Tibial nerve (tissue), 4 donors: Measurements from ENCODE around the gene S100A7A. TPM values are rescaled to one million over a fixed set of nuclear protein-coding genes. Genes with fewer than 3 reads are reported as not detected.
A peak's percentile ranks its signal among the peaks of the same experiment; 100 is the strongest.

ENCODE experiments used
- DNase-seq, 2 donors: peaks; one replicate each; pipeline ENCODE4 v3.0.0-alpha.2; 2019; ENCODE audit warnings: low spot score in 2 of 2
- H3K27ac ChIP-seq, 4 donors: fragments of 200-600 bp; sonication (generic) in 3 of 4; one replicate each; pipeline ENCODE4 v1.5.1; 2017 to 2019; ENCODE audit warnings: mild to moderate bottlenecking in 1 of 4
- H3K27me3 ChIP-seq, 2 donors: fragments of 200-600 bp; sonication (generic) in 1 of 2; one replicate each; pipeline versions ENCODE4 v1.5.1 to v1.6.0; 2017 to 2019
- H3K36me3 ChIP-seq, 3 donors: fragments of 200-600 bp; sonication (generic); one replicate each; pipeline ENCODE4 v1.5.1; 2018 to 2019
- H3K4me1 ChIP-seq, 4 donors: fragments of 200-600 bp; sonication (generic) in 3 of 4; one replicate each; pipeline ENCODE4 v1.5.1; 2017 to 2019
- H3K4me3 ChIP-seq, 4 donors: fragments of 200-600 bp; sonication (generic) in 3 of 4; one replicate each; pipeline ENCODE4 v1.5.1; 2017 to 2019; ENCODE audit warnings: mild to moderate bottlenecking in 1 of 4, moderate library complexity in 1 of 4
- H3K9me3 ChIP-seq, 4 donors: fragments of 200-600 bp; sonication (generic) in 3 of 4; one replicate each; pipeline ENCODE4 v1.5.1; 2017 to 2019
- CTCF ChIP-seq, 5 experiments: fragments of 200-600 bp in 3 of 5; fragments of 450-650 bp in 2 of 5; sonication (generic) in 3 of 5; IDR thresholded peaks; one replicate each; pipeline ENCODE4 v1.5.1; 2016 to 2019; ENCODE audit warnings: antibody characterized with exemption in 5 of 5, mild to moderate bottlenecking in 3 of 5, moderate library complexity in 2 of 5
- EP300 ChIP-seq, 2 donors: sonication (generic); formaldehyde crosslinking; IDR thresholded peaks; one replicate each; pipeline ENCODE4 v1.6.1; 2017; ENCODE audit warnings: antibody characterized with exemption in 2 of 2, mild to moderate bottlenecking in 1 of 2
- POLR2A ChIP-seq, 2 donors: fragments of 450-650 bp; IDR thresholded peaks; one replicate each; pipeline ENCODE4 v1.6.1; 2017; ENCODE audit warnings: antibody characterized with exemption in 2 of 2, mild to moderate bottlenecking in 2 of 2, moderate library complexity in 2 of 2
- WGBS, 2 donors: methylation state at CpG; one replicate each; pipeline ENCODE4 v1.1.5; 2018; 5-methylcytosine and 5-hydroxymethylcytosine counted together
- small RNA-seq: library from RNA; depleted of rRNA; stranded (forward); fragments of <200 nt; gene quantifications from one replicate; pipeline ENCODE3, GENCODE V24; 2016
- total RNA-seq, 4 donors: library from RNA; depleted of rRNA; stranded (reverse); fragments of >200 nt; gene quantifications; one replicate each; pipeline ENCODE4 v1.1.0, GENCODE V29; 2016

S100A7A gene
- total RNA-seq, 4 donors from 2014 or later, result not detected

GRCh38 chr1:153465811-153466636, 49.7 kb downstream of the S100A7A start:
- TF ChIP-seq POLR2A (IDR thresholded peaks at IDR 0.05), result no peak
- TF ChIP-seq CTCF (IDR thresholded peaks at IDR 0.05), result peak; percentile 70 to 81 (median 76)
- peak; percentile 19 to 26 for DNase-seq
- no peak overlapping the region for H3K27ac ChIP-seq
- 17 to 23% methylated on average over 23 of the region's 23 CpGs for WGBS, 2 donors
- no peak overlapping the region for H3K4me3 ChIP-seq
- no peaks in the 10 kb centered on the region for H3K36me3 ChIP-seq
- H3K4me1 ChIP-seq, result peaks cover 0 to 10% (median 2%) of the 10 kb centered on the region in 4 donors
- no peaks in the 10 kb centered on the region for H3K27me3 ChIP-seq
- peaks cover 0 to 3% (median 0%) of the 10 kb centered on the region in 4 donors for H3K9me3 ChIP-seq

GRCh38 chr1:153466908-153467307, 50.6 kb downstream of the S100A7A start:
- Histone ChIP-seq H3K27me3 (no peaks in the 10 kb centered on the region), H3K36me3 (no peaks in the 10 kb centered on the region), H3K4me1 (peaks cover 0 to 10% (median 2%) of the 10 kb centered on the region in 4 donors), H3K4me3 (no peak overlapping the region), H3K27ac (no peak overlapping the region), H3K9me3 (peaks cover 0 to 11% (median under 1%) of the 10 kb centered on the region in 4 donors)
- no peak for DNase-seq
- no peak for TF ChIP-seq EP300 (IDR thresholded peaks at IDR 0.05)
- TF ChIP-seq POLR2A (IDR thresholded peaks at IDR 0.05), result no peak
- no peak for TF ChIP-seq CTCF (IDR thresholded peaks at IDR 0.05)
- WGBS, 2 donors, result 44 to 57% methylated on average over 5 of the region's 5 CpGs

GRCh38 chr1:153470707-153471106, 54.4 kb downstream of the S100A7A start:
- no peak for TF ChIP-seq CTCF (IDR thresholded peaks at IDR 0.05)
- TF ChIP-seq EP300 (IDR thresholded peaks at IDR 0.05), result no peak
- TF ChIP-seq POLR2A (IDR thresholded peaks at IDR 0.05), result no peak
- no peak overlapping the region for H3K4me3 ChIP-seq

More at GRCh38 chr1:153470707-153471106, 54.4 kb downstream of the S100A7A start:
- no peak for DNase-seq
- Histone ChIP-seq H3K9me3 (peaks cover 0 to 23% (median 4%) of the 10 kb centered on the region in 4 donors), H3K27me3 (no peaks in the 10 kb centered on the region), H3K4me1 (peaks cover 0 to 9% (median 1%) of the 10 kb centered on the region in 4 donors), H3K27ac (no peak overlapping the region), H3K36me3 (no peaks in the 10 kb centered on the region)

Small RNAs within 50 kb of the gene (small RNA-seq; reads per million reads assigned to genes)
- not detected for gene S100A15A

Other genes starting within 250 kb of the S100A7A start
- gene LELP1, start 213.1 kb upstream of the S100A7A start, total RNA-seq, result not detected
- not detected for gene PRR9, start 198.9 kb upstream of the S100A7A start, total RNA-seq
- under 1 TPM in 1 of 4 donors, not detected in 3; 0.44 TPM for gene LORICRIN, start 156.8 kb upstream of the S100A7A start, total RNA-seq
- gene PGLYRP3, start 103.6 kb upstream of the S100A7A start, total RNA-seq, result not detected
- not detected for gene PGLYRP4, start 67.7 kb upstream of the S100A7A start, total RNA-seq
- 100 to 1,000 TPM in 2 of 4 donors, 10 to 100 TPM in 2; 58.8 to 793 (median 88.3) TPM for gene S100A9, start 58.7 kb upstream of the S100A7A start, total RNA-seq
- not detected for gene S100A12, start 40.9 kb upstream of the S100A7A start, total RNA-seq
- 100 to 1,000 TPM in 1 of 4 donors, 10 to 100 TPM in 1, 1 to 10 TPM in 2; 2.4 to 118 (median 10.6) TPM for gene S100A8, start 25.4 kb upstream of the S100A7A start, total RNA-seq
- 10 to 100 TPM in 1 of 4 donors, not detected in 3; 22.9 TPM for gene S100A7, start 44.1 kb downstream of the S100A7A start, total RNA-seq
- gene S100A6, start 119.5 kb downstream of the S100A7A start, total RNA-seq, result 1,000 to 10,000 TPM in 2 of 4 donors, 100 to 1,000 TPM in 2; 651 to 1,173 (median 946) TPM
- not detected for gene S100A5, start 124.4 kb downstream of the S100A7A start, total RNA-seq
- gene S100A4, start 129.3 kb downstream of the S100A7A start, total RNA-seq, result 100 to 1,000 TPM; 398 to 439 (median 420) TPM
- 1 to 10 TPM in 2 of 4 donors, not detected in 2; 1.1 to 2.7 TPM for gene S100A3, start 132.7 kb downstream of the S100A7A start, total RNA-seq
- gene S100A2, start 149.3 kb downstream of the S100A7A start, total RNA-seq, result 10 to 100 TPM in 1 of 4 donors, 1 to 10 TPM in 2, not detected in 1; 2.3 to 12.6 (median 4.2) TPM
- 100 to 1,000 TPM in 2 of 4 donors, 10 to 100 TPM in 2; 45.5 to 120 (median 77.1) TPM for gene S100A16, start 196.6 kb downstream of the S100A7A start, total RNA-seq
- 10 to 100 TPM in 1 of 4 donors, not detected in 3; 15.3 TPM for gene S100A14, start 199.8 kb downstream of the S100A7A start, total RNA-seq
- gene S100A13, start 211.0 kb downstream of the S100A7A start, total RNA-seq, result 100 to 1,000 TPM in 3 of 4 donors, 10 to 100 TPM in 1; 74.4 to 151 (median 121) TPM
- gene S100A1, start 211.9 kb downstream of the S100A7A start, total RNA-seq, result 100 to 1,000 TPM in 1 of 4 donors, 10 to 100 TPM in 3; 41.4 to 102 (median 69.2) TPM
- gene CHTOP, start 217.5 kb downstream of the S100A7A start, total RNA-seq, result 10 to 100 TPM; 49.0 to 66.6 (median 56.5) TPM
- gene SNAPIN, start 242.2 kb downstream of the S100A7A start, total RNA-seq, result 10 to 100 TPM; 34.1 to 59.9 (median 43.7) TPM